Stimulated activated naive CD8-positive, alpha-beta T cell treated with anti-CD3 and anti-CD28 coated beads, Interleukin-15, amount 100 ng/mL, for 72 hours (primary cell): ENCODE results near the gene PAWR.
"Not testable (repeated sequence)": the region's sequence is repeated elsewhere in the genome, so short reads cannot be mapped to it uniquely, and the experiment has no call there.

ENCODE experiments used
- ATAC-seq: fragments of 150-1000 bp; cut with Tn5 transposase; 2 replicates; pipeline ENCODE4 v1.10.0; 2021; ENCODE audit warnings: mild to moderate bottlenecking, moderate library complexity
- DNase-seq, 2 donors: peaks; one replicate each; pipeline ENCODE4 v3.0.0; 2021 to 2022
- H3K27ac Mint-ChIP-seq, 2 donors: one replicate each; pipeline ENCODE4 v1.8.0; 2022; ENCODE audit warnings: mild to moderate bottlenecking in 2 of 2, mixed read lengths in 2 of 2, moderate library complexity in 2 of 2
- H3K27me3 Mint-ChIP-seq: one replicate; pipeline ENCODE4 v1.8.0; 2022; ENCODE audit warnings: mixed read lengths
- H3K4me1 Mint-ChIP-seq: one replicate; pipeline ENCODE4 v1.8.0; 2022; ENCODE audit warnings: mild to moderate bottlenecking, mixed read lengths
- H3K4me3 Mint-ChIP-seq, 2 donors: one replicate each; pipeline ENCODE4 v1.8.0; 2022; ENCODE audit warnings: mild to moderate bottlenecking in 2 of 2, mixed read lengths in 2 of 2, moderate library complexity in 1 of 2
- H3K9me3 Mint-ChIP-seq, 2 donors: one replicate each; pipeline ENCODE4 v1.8.0; 2022; ENCODE audit warnings: mixed read lengths in 2 of 2

PAWR gene

DNA sequence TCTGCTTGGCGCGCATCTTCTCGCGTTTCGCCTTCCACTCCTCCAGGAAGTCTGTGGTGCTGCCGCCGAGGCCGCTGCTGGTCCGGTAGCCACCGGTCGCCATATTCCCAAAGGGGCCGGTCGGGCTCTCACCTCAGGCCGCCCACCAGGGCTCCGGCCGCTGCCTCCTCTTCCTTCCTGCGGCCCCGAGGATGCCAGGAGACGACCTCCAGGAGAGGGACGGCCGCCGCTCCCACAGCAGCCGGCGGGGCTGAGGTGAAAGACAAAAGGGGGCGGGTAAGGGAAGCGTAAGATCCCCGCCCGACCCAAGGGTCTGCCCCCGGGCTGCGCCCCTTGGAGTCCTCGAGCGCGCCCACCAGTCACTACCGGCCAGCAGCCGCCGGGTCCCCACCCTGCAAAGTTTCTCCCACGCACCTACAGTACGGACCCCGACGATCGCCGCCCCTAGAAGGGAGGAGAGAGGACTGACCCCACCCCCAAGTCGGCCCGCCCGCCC lies 574 bp downstream of the PAWR start:
- Mint-ChIP-seq H3K27ac (peak overlapping the region in 1 of 2 donors; percentile 88), H3K9me3 (no peaks in the 10 kb centered on the region), H3K27me3 (peaks cover 56% of the 10 kb centered on the region), H3K4me1 (peaks cover 6% of the 10 kb centered on the region), H3K4me3 (peak overlapping the region; percentile 86 to 91)
- ATAC-seq (peak; percentile 51), DNase-seq (peak; percentile 15 to 28)

DNA sequence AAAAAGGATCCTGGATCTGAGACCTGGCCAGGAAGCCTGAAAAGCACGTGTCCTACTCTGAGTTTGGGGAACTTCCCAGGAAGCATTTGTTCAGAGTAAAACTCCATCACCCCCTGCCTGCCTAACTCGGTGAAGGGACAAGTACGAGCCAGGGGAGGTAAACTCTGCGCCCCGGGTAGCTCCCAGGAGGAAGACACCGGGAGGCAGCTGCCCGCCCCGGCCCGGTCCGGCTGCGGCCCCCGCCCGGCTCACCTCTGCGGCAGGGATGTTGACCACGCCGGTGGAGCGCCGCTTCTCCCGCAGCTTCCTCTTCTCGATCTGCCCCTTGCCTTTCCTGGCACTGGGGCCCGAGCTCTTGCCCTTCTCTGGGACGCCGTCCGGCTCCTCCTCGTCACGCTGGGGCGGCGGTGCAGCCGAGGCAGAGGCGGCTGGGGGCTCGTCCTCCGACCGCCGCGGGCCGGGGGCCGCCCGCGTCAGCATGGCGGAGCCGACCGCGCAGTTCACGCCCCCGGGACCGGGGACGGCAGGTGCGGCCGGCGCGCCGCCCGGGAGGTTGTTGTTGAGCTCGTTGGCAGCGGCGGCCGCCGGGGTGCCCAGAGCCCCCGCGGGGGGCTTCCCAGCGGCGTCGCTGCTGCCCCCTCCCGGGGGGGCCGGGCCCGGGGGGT lies 1.2 kb downstream of the PAWR start:
- peak; percentile 12 to 35 for DNase-seq
- Mint-ChIP-seq H3K9me3 (no peaks in the 10 kb centered on the region), H3K27ac (peak overlapping the region in 1 of 2 donors; percentile 88), H3K27me3 (peaks cover 50% of the 10 kb centered on the region), H3K4me3 (peak overlapping the region; percentile 86 to 91), H3K4me1 (peaks cover 6% of the 10 kb centered on the region)
- peak; percentile 51 for ATAC-seq

DNA sequence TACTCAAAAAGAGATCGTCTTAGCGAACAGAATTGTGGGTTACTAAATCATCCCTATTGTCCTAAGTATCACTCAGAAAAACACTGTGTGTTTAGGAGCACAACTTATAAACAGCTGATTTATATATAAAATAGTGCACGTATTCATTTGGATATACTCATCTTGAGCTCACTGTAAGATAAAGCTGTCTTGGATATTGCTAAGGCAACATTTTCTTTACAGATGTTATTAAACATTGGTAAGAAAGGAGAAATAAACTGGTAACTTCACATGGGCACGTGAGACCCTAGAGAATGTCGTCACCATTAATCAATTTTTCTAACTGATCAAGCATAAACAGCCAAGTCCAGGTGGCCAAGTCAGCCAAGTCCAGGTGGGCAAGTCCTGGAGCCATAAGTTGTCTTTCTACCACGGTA lies 1.7 kb downstream of the PAWR start:
- peaks cover 6% of the 10 kb centered on the region for H3K4me1 Mint-ChIP-seq
- DNase-seq = peak in 1 of 2 donors; percentile 5
- H3K4me3 Mint-ChIP-seq = peak overlapping the region; percentile 68 to 75
- no peaks in the 10 kb centered on the region for H3K9me3 Mint-ChIP-seq
- peaks cover 48% of the 10 kb centered on the region for H3K27me3 Mint-ChIP-seq
- H3K27ac Mint-ChIP-seq = no peak overlapping the region
- no peak for ATAC-seq

DNA sequence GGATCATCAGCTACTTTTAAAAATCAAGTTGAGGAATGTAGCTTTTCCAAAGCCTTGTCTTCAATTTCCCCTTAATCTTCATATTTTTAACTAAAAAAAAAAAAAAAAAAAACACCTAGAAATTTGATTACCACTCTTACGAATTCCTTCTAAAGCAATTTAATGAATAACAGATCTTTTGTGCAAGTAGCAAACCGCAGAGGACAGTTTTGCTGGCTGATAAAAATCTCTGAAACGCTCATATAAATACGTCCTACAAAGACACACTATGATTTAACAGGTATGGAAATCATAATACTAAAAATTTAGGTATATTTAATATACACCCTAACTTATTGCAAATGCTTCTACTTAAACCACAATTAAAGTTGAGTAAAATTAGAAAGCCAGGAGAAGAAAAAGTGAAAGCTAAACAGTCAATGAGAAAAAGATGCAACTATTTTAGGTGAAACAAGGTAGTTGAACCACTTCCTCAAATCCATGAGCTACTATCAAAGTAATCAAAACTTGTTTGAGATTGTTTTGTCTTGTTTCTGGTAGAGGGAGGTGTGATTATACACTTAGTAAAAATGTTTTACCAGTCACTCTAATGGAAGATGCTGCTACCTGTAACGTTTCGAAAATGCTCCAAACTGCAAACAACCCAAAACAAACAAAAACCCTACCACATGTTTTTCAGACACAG lies 2.2 kb downstream of the PAWR start:
- no peak for ATAC-seq
- Mint-ChIP-seq H3K4me1 (peaks cover 6% of the 10 kb centered on the region), H3K27ac (no peak overlapping the region), H3K9me3 (no peaks in the 10 kb centered on the region), H3K27me3 (peaks cover 47% of the 10 kb centered on the region), H3K4me3 (peak overlapping the region; percentile 68 to 75)
- DNase-seq = no peak

DNA sequence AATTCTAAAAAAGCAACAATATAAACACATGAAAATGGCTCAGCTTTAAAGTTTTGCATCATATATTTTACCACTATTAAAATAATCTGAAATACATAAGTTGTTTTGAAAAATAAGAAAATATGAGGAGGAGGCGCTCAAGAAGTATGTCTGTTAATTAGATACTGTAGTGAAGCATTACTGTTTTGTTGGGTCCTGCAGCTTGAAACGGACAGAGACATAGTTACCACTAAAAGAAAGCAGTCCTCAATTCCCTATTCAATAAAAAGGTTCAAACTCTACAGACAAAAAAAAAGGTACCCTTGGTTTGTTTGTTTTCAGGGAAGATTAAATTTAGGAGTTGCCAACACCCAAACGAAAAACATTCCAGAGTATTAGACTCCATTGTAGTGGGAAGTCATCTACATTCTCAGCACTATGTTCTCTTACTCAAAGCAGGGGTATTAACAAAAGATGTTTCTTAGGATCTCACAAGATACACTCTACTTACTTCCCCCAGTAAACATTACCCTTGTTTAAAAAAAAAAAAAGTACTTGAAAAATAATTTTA lies 3.0 kb downstream of the PAWR start:
- Mint-ChIP-seq H3K9me3 (no peaks in the 10 kb centered on the region), H3K27me3 (peaks cover 39% of the 10 kb centered on the region), H3K4me3 (peak overlapping the region in 1 of 2 donors; percentile 75), H3K4me1 (peaks cover 6% of the 10 kb centered on the region), H3K27ac (peak overlapping the region in 1 of 2 donors; percentile 50)
- ATAC-seq = no peak
- no peak for DNase-seq

DNA sequence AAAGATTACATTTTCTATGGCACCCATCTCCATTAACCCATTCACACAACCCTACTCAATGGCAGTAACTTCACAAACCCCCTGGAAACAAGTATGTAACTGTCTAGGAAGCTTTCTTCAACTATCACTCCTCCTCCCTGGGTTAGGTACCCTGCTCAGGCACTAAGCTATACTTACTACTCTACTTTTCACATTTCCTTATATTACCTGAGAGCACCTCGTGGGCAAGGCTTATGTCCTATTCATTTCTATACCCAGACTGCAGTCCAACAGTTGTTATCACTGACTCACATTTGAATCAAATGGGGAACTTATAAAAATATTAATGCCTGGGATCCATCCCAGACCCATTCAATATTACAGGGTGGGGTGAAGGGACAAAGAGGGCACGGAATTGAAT lies 4.6 kb downstream of the PAWR start:
- no peak overlapping the region for H3K4me3 Mint-ChIP-seq
- H3K27me3 Mint-ChIP-seq = peaks cover 23% of the 10 kb centered on the region

DNA sequence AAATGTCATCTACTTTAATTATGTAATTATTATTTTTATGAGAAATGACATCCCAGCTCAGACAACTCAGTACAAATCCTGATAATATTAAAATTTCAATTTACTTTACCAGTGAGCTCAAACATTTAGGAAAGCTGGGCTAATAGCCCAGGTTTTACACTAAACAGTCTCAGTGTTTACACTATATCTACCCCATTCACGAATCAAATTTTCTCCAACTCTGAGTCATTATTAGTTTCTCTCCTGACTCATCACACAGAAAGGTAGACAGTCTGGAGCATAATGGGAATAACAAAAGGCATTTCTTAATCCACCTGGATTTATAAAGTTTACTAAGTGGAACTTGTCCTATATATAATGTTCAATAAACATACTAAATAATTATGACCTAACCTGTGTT lies 5.7 kb downstream of the PAWR start:
- Mint-ChIP-seq H3K9me3 (no peaks in the 10 kb centered on the region), H3K27me3 (peaks cover 24% of the 10 kb centered on the region), H3K4me1 (no peaks in the 10 kb centered on the region), H3K27ac (no peak overlapping the region), H3K4me3 (no peak overlapping the region)
- DNase-seq (no peak), ATAC-seq (no peak)

More for the DNA sequence above, 4.6 kb downstream of the PAWR start:
- no peak overlapping the region for H3K27ac Mint-ChIP-seq
- DNase-seq = no peak
- peaks cover 6% of the 10 kb centered on the region for H3K4me1 Mint-ChIP-seq
- H3K9me3 Mint-ChIP-seq = no peaks in the 10 kb centered on the region
- no peak for ATAC-seq

DNA sequence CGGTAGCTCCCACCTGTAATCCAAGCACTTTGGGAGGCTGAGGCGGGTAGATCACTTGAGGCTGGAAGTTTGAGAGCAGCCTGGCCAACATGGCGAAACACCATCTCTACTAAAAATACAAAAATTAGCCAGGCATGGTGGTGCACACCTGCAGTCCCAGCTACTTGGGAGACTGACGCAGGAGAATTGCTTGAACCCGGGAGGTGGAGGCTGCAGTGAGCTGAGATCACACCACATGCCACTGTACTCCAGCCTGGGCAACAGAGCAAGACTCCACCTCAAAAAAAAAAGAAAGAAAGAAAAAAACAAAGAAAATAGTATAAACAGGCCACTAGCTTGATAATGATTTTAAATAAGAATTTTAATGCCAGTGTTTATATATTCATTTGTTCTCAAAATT lies 6.4 kb downstream of the PAWR start:
- DNase-seq, H3K4me1 Mint-ChIP-seq, H3K27ac Mint-ChIP-seq, H3K9me3 Mint-ChIP-seq, ATAC-seq, H3K4me3 Mint-ChIP-seq: not testable (repeated sequence)
- H3K27me3 Mint-ChIP-seq = peaks cover 25% of the 10 kb centered on the region

DNA sequence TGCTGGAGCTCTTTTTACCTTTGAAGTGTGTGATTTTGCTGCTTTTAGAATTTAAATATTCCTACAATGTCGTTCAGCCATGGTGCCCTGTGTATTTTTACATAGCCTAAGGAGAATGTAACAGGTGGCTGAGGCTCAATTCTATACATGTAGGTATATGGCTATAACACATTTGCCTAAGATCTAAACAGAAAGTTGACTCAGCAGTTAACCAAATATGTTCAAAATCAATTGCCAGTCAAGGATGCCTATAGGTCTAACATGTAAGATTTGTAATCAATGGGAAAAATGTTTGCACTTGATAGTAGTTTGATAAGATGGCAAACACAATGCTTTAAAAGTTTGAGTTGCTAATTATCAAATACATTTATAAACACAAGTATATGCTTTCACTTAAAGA lies 8.2 kb downstream of the PAWR start:
- no peak for ATAC-seq
- no peak overlapping the region for H3K27ac Mint-ChIP-seq
- no peak for DNase-seq
- no peak overlapping the region for H3K4me3 Mint-ChIP-seq
- H3K4me1 Mint-ChIP-seq = no peaks in the 10 kb centered on the region
- H3K27me3 Mint-ChIP-seq = peaks cover 25% of the 10 kb centered on the region
- H3K9me3 Mint-ChIP-seq = no peaks in the 10 kb centered on the region

DNA sequence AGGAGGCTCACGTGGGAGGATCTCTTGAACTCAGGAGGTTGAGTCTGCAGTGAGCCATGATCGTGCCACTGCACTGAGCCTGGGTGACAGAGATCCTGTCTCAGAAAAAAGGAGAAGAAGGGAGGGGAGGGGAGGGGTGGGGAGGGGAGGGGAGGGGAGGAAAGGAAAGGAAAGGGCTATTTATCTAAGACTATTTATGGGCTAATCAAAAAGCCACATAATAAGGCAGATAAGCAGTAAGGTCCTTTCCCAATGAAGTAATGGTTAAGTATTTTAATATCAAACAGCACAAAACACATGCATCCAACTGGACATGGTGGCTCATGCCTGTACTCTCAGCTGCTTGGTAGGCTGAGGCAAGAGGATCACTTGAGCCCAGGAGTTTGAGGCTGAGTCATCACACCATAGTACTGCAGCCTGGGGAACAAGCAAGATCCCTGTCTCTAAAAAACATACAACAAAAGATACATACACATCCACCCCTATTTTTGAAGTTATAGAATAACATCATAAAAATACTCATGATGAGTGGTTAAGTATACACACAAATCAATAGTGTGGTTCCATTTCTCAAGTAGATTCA lies 9.7 kb downstream of the PAWR start:
- Mint-ChIP-seq H3K4me3 (no peak overlapping the region), H3K9me3 (no peaks in the 10 kb centered on the region), H3K4me1 (no peaks in the 10 kb centered on the region), H3K27me3 (peaks cover 15% of the 10 kb centered on the region), H3K27ac (no peak overlapping the region)
- DNase-seq (no peak), ATAC-seq (no peak)

DNA sequence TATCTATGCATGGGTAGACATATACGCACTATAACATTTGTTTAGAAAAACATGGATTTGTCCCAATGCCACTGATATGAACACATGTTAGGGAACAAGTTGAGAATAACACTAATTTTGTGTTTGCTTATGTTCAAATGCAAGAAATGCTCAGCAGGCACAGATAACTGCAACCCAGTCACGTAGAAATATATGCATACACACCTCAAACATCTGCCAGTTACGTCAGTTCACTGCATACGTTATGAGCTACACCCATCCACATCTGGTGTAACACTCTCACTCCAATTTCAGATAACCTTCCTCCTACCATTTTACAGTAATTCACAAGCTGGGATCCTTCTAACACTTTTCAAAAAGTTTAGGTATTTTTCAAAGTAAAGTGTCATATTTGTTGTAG lies 10.7 kb downstream of the PAWR start:
- Mint-ChIP-seq H3K4me3 (no peak overlapping the region), H3K4me1 (no peaks in the 10 kb centered on the region), H3K27me3 (peaks cover 11% of the 10 kb centered on the region), H3K9me3 (no peaks in the 10 kb centered on the region), H3K27ac (no peak overlapping the region)
- DNase-seq = no peak
- ATAC-seq = no peak

DNA sequence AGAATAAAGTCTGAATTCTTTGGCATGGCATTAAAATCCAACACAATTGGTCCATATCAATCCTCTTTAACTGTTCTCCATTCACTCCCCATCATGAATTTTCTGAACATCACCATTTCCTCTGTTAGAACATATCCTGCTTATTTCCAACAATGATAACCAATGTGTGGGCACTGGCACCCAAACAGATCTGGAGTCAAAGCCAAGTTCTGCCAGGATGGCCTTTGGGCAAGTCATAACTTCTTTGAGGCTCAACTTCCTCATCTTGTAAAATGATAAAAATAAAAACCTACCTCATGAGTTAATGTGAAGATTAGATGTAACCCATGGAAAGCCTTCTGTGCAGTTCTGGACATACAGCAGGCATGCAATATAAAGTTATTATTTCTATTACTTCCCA lies 12.5 kb downstream of the PAWR start:
- DNase-seq (no peak), ATAC-seq (no peak)
- H3K27me3 Mint-ChIP-seq = peaks cover 11% of the 10 kb centered on the region
- H3K9me3 Mint-ChIP-seq = no peaks in the 10 kb centered on the region
- H3K4me3 Mint-ChIP-seq = no peak overlapping the region
- H3K27ac Mint-ChIP-seq = no peak overlapping the region
- H3K4me1 Mint-ChIP-seq = no peaks in the 10 kb centered on the region

DNA sequence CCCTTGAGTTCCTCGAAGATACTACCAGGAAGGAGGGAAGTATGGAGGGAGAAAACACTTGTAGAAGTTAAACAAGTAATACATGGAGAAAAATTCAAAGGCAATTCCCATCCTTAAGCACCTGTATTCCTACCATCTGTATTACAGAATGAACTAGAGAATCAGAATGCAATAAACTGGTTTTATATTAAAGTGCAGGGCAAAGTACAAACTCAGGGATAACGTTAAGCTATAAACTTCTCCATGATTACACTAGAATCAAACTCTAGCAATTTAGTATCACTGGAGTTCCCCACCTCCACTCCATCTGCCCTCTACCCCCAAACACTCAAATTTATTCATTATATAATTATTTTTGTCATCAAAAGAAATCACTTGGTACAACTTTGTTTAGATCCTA lies 13.1 kb downstream of the PAWR start:
- Mint-ChIP-seq H3K27ac (no peak overlapping the region), H3K4me1 (no peaks in the 10 kb centered on the region), H3K27me3 (peaks cover 11% of the 10 kb centered on the region), H3K9me3 (no peaks in the 10 kb centered on the region), H3K4me3 (no peak overlapping the region)
- DNase-seq (no peak), ATAC-seq (no peak)

DNA sequence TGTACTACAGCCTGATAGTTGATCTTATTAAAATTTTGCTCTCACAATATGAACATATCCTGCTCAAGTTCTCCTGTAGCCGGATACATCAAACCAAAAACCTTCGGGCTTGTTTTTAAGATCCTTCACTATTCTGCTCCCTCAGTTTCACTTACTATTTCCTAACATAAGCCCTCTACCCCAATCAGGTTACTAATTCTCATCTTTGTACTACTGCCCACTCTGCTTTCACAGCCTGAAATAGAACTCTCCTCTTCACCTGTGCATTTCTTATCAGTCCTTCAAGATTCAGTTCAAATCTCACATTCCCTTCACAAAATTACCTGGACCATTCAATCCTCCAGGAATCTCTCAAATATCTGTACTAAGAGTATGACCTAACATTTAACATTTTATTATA lies 14.2 kb downstream of the PAWR start:
- peaks cover 0 to 9% of the 10 kb centered on the region in 2 donors for H3K9me3 Mint-ChIP-seq
- H3K4me3 Mint-ChIP-seq = no peak overlapping the region
- DNase-seq = no peak
- ATAC-seq = no peak
- no peaks in the 10 kb centered on the region for H3K4me1 Mint-ChIP-seq
- no peak overlapping the region for H3K27ac Mint-ChIP-seq
- peaks cover 11% of the 10 kb centered on the region for H3K27me3 Mint-ChIP-seq

DNA sequence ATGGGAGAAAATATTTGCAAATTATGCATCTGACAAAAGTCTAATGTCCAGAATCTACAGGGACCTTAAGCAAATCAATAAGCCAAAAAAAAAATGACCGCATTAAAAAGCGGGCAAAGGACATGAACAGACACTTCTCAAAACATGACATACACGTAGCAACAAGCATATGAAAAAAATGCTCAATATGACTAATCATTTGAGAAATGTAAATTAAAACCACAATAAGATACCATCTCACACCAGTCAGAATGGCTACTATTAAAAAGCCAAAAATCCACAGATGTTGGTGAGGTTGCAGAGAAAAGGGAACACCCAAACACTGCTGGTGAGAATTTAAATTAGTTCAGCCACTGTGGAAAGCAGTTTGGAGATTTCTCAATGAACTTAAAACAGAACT lies 16.1 kb downstream of the PAWR start:
- peaks cover 0 to 9% of the 10 kb centered on the region in 2 donors for H3K9me3 Mint-ChIP-seq
- H3K4me3 Mint-ChIP-seq = no peak overlapping the region
- H3K4me1 Mint-ChIP-seq = no peaks in the 10 kb centered on the region
- DNase-seq (no peak), ATAC-seq (no peak)
- no peaks in the 10 kb centered on the region for H3K27me3 Mint-ChIP-seq
- H3K27ac Mint-ChIP-seq = no peak overlapping the region

DNA sequence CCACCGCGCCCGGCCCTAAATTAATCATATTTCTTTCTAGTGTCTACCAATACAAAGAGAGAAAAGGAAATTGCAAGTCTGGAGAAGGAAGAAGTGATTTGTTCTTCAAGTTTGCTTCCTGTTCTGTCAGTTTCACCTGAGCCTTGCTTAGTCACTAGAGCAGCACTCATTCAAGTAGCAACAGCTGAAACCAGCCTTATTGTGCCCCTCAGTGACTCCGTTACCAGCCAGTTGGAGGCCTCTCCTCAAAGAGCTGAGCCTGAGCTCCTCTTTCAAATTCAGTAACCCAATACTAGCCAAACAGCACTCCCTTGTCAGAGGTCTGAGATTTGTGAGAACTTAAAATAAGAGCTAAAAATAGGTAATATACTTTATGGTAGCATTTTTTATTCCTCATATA lies 17.4 kb downstream of the PAWR start:
- no peak for DNase-seq
- Mint-ChIP-seq H3K4me3 (no peak overlapping the region), H3K27ac (no peak overlapping the region), H3K4me1 (no peaks in the 10 kb centered on the region), H3K9me3 (peaks cover 0 to 9% of the 10 kb centered on the region in 2 donors), H3K27me3 (no peaks in the 10 kb centered on the region)
- no peak for ATAC-seq
